Testis (tissue), 3 donors: ENCODE results near the gene WDR86. TPM values are rescaled to one million over a fixed set of nuclear protein-coding genes. Genes with fewer than 3 reads are reported as not detected.

Experiments
- DNase-seq: peaks from one replicate; pipeline ENCODE4 v3.0.0-alpha.2; 2019
- H3K27ac ChIP-seq, 2 donors: fragments of 200-600 bp; sonication (generic); one replicate each; pipeline ENCODE4 v1.5.1; 2019
- H3K27me3 ChIP-seq: fragments of 200-600 bp; sonication (generic); one replicate; pipeline ENCODE4 v1.5.1; 2019
- H3K36me3 ChIP-seq: fragments of 200-600 bp; sonication (generic); one replicate; pipeline ENCODE4 v1.5.1; 2017; ENCODE audit warnings: low read depth; ENCODE audit errors: missing control alignments
- H3K4me1 ChIP-seq: fragments of 200-600 bp; sonication (generic); one replicate; pipeline ENCODE4 v1.5.1; 2019
- H3K4me3 ChIP-seq, 2 donors: fragments of 200-600 bp; sonication (generic); one replicate each; pipeline ENCODE4 v1.5.1; 2017 to 2019
- H3K9me3 ChIP-seq: fragments of 200-600 bp; sonication (generic); one replicate; pipeline ENCODE4 v1.5.1; 2017
- CTCF ChIP-seq, 3 experiments: fragments of 450-650 bp in 2 of 3; fragments of 200-600 bp in 1 of 3; sonication (generic) in 1 of 3; IDR thresholded peaks; one replicate each; pipeline ENCODE4 v1.5.1; 2016 to 2019; ENCODE audit warnings: antibody characterized with exemption in 3 of 3, mild to moderate bottlenecking in 2 of 3, moderate library complexity in 1 of 3
- POLR2A ChIP-seq: fragments of 450-650 bp; IDR thresholded peaks from one replicate; pipeline ENCODE4 v1.6.1; 2017; ENCODE audit warnings: antibody characterized with exemption, mild to moderate bottlenecking, moderate library complexity
- WGBS, 2 donors: methylation state at CpG; one replicate each; pipeline ENCODE4 v1.1.5; 2018; 5-methylcytosine and 5-hydroxymethylcytosine counted together
- intact Hi-C: fragments of 100-400 bp; cut with DNase I; formaldehyde crosslinking; loops from one replicate; pipeline ENCODE4 v1.15.1; 2023; ENCODE audit warnings: low total_unique reads
- polyA plus RNA-seq: library from polyadenylated mRNA; stranded (reverse); fragments of 350-450 nt; fragmentation: Illumina TruSeq; extraction: RNeasy Lipid Tissue Mini Kit (QIAGEN cat#74804); gene quantifications from one replicate; pipeline ENCODE4 v1.2.3, GENCODE V29; 2014; ENCODE audit warnings: low read depth, low replicate concordance; ENCODE audit not compliant: insufficient read depth
- total RNA-seq, 2 donors: library from RNA; depleted of rRNA; stranded (reverse); fragments of >200 nt; gene quantifications; one replicate each; pipeline ENCODE4 v1.2.3, GENCODE V29; 2016

WDR86 gene
- total and polyA plus RNA-seq, 3 donors from 2014 or later, result 2.8 to 20.3 (median 9.6) TPM

- Histone ChIP-seq H3K27ac (peak overlapping the region in 1 of 2 donors; percentile 30), H3K9me3 (no peaks in the 10 kb centered on the region), H3K36me3 (no peaks in the 10 kb centered on the region), H3K4me1 (peaks cover 15% of the 10 kb centered on the region), H3K27me3 (no peaks in the 10 kb centered on the region), H3K4me3 (no peak overlapping the region)
- DNase-seq, result no peak
- TF ChIP-seq POLR2A, result no peak
- TF ChIP-seq CTCF (IDR thresholded peaks at IDR 0.05), result no peak
- 32 to 42% methylated on average over 10 of the region's 10 CpGs for WGBS, 2 donors
- intact Hi-C loops, result no loop called here
These were observed 31.1 kb upstream of the WDR86 start for GRCh38 chr7:151440799-151441445.

GRCh38 chr7:151439855-151440798 lies 30.3 kb upstream of the WDR86 start, which contains the start of gene CRYGN:
TSS of gene CRYGN (minus strand) at chr7:151440141. CDS start at chr7:151439917, 224 bp downstream.
- no peak for DNase-seq
- intact Hi-C loops, result no loop called here
- TF ChIP-seq CTCF (IDR thresholded peaks at IDR 0.05), result no peak
- no peak for TF ChIP-seq POLR2A
- 17 to 36% methylated on average over 29 to 33 of the region's 51 CpGs for WGBS, 2 donors
- Histone ChIP-seq H3K27ac (peak within 1 kb of the TSS in 1 of 2 donors; percentile 30), H3K4me3 (peak within 1 kb of the TSS; percentile 7 to 40), H3K9me3 (no peaks in the 10 kb centered on the region), H3K27me3 (no peaks in the 10 kb centered on the region), H3K4me1 (peaks cover 17% of the 10 kb centered on the region), H3K36me3 (no peaks in the 10 kb centered on the region)

- TF ChIP-seq POLR2A (no peak), CTCF (IDR thresholded peaks at IDR 0.05) (no peak)
- H3K9me3 ChIP-seq, result no peaks in the 10 kb centered on the region
- H3K27me3 ChIP-seq, result no peaks in the 10 kb centered on the region
- no peak for DNase-seq
- intact Hi-C loops, result no loop called here
- peaks cover 17% of the 10 kb centered on the region for H3K4me1 ChIP-seq
- H3K36me3 ChIP-seq, result no peaks in the 10 kb centered on the region
- H3K27ac ChIP-seq, result no peak overlapping the region
- H3K4me3 ChIP-seq, result peak overlapping the region in 1 of 2 donors; percentile 40
- 82 to 87% methylated on average over 13 to 17 of the region's 17 CpGs for WGBS, 2 donors
These were observed 29.2 kb upstream of the WDR86 start for GRCh38 chr7:151438864-151439601.

GRCh38 chr7:151437866-151438516 lies 28.2 kb upstream of the WDR86 start:
- DNase-seq, result no peak
- peak overlapping the region in 1 of 2 donors; percentile 68 for H3K27ac ChIP-seq
- no peak overlapping the region for H3K4me3 ChIP-seq
- TF ChIP-seq CTCF (IDR thresholded peaks at IDR 0.05), result no peak
- no peak for TF ChIP-seq POLR2A
- no peaks in the 10 kb centered on the region for H3K27me3 ChIP-seq
- no peaks in the 10 kb centered on the region for H3K36me3 ChIP-seq
- intact Hi-C loops, result no loop called here
- peaks cover 17% of the 10 kb centered on the region for H3K4me1 ChIP-seq
- WGBS, 2 donors, result 90 to 95% methylated on average over 18 to 23 of the region's 23 CpGs
- H3K9me3 ChIP-seq, result no peaks in the 10 kb centered on the region
